ENCODE results near the gene KATNA1. TPM values are rescaled to one million over a fixed set of nuclear protein-coding genes. Genes with fewer than 3 reads are reported as not detected.
A peak's percentile ranks its signal among the peaks of the same experiment; 100 is the strongest.

Gene KATNA1
- total and polyA plus RNA-seq, 7 donors = 9.0 to 22.5 (median 17.5) TPM

- Histone ChIP-seq H3K36me3 (no peaks in the 10 kb centered on the region), H3K4me3 (peak overlapping the region; percentile 83 to 100 (median 94)), H3K4me1 (peaks cover 0 to 16% (median 12%) of the 10 kb centered on the region in 4 donors), H3K27me3 (no peaks in the 10 kb centered on the region), H3K9me3 (no peaks in the 10 kb centered on the region), H3K27ac (peak overlapping the region; percentile 94 to 99 (median 96))
- intact Hi-C loops (cut with DNase I) = loop anchor here (2.0 to 10.0 kb wide), 4 partner anchors 22 to 178 kb away; partner anchors contain the start of genes LATS1, NUP43 and PCMT1
- WGBS, 2 donors = 8 to 26% methylated on average over 12 of the region's 12 CpGs
- DNase-seq = no peak
- TF ChIP-seq EP300 (IDR thresholded peaks at IDR 0.05) = no peak
- TF ChIP-seq POLR2A (IDR thresholded peaks at IDR 0.05) = no peak
- TF ChIP-seq POLR2AphosphoS5 (IDR thresholded peaks at IDR 0.05) = no peak
- TF ChIP-seq, protein P1, sequence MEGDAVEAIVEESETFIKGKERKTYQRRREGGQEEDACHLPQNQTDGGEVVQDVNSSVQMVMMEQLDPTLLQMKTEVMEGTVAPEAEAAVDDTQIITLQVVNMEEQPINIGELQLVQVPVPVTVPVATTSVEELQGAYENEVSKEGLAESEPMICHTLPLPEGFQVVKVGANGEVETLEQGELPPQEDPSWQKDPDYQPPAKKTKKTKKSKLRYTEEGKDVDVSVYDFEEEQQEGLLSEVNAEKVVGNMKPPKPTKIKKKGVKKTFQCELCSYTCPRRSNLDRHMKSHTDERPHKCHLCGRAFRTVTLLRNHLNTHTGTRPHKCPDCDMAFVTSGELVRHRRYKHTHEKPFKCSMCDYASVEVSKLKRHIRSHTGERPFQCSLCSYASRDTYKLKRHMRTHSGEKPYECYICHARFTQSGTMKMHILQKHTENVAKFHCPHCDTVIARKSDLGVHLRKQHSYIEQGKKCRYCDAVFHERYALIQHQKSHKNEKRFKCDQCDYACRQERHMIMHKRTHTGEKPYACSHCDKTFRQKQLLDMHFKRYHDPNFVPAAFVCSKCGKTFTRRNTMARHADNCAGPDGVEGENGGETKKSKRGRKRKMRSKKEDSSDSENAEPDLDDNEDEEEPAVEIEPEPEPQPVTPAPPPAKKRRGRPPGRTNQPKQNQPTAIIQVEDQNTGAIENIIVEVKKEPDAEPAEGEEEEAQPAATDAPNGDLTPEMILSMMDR (IDR thresholded peaks at IDR 0.05) = no peak
Observed at GRCh38 chr6:149567194-149567586, 81.3 kb downstream of the KATNA1 start.

DNA sequence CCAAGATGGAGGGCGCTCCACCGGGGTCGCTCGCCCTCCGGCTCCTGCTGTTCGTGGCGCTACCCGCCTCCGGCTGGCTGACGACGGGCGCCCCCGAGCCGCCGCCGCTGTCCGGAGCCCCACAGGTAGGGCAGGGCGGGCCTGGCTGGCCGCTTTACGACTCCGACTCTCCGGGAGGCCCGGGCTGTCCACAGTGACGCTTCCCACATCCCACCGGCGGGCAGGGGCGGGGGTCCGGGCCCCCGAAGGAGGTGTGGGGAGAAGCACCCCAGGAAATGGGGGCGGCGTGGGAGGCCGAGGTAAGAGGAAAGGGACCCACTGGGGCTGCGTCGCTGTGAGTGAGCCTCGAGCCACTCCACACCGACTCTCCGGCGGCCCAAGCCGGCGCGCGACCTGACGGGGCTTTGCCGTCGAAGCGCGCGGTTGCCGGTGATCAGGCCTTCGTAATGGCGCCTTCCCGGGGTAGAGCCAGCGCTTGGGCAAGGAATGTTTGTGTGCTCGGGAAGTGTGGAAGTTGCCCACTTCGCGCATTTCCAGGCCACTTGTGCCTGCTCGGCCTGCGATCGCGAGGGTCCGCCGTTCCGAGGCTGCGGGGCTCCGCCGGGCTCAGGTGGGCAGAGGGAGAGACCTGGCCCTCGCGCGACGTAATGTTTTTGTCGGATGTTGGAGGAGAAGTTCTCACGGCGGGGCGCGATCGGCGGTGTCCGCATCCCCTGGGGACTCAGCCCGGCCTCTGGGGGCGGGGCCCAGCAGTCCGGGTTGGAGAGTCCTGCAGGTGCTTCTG, 81.9 kb downstream of the KATNA1 start:
- no peak for TF ChIP-seq EP300 (IDR thresholded peaks at IDR 0.05)
- TF ChIP-seq, protein P1 (IDR thresholded peaks at IDR 0.05) = no peak
- TF ChIP-seq POLR2AphosphoS5 (IDR thresholded peaks at IDR 0.05) = peak in 3 of 4 donors; percentile 35 to 84 (median 76)
- TF ChIP-seq POLR2A (IDR thresholded peaks at IDR 0.05) = peak in 1 of 2 donors; percentile 48
- 0% methylated on average over 81 of the region's 81 CpGs for WGBS, 2 donors
- peak overlapping the region; percentile 94 to 99 (median 96) for H3K27ac ChIP-seq
- H3K4me3 ChIP-seq = peak overlapping the region; percentile 83 to 100 (median 94)
- peaks cover 0 to 16% (median 12%) of the 10 kb centered on the region in 4 donors for H3K4me1 ChIP-seq
- intact Hi-C loops (cut with DNase I) = loop anchor here (2.0 to 10.0 kb wide), 4 partner anchors 22 to 178 kb away; partner anchors contain the start of genes LATS1, NUP43 and PCMT1
- peak; percentile 77 for DNase-seq
- no peaks in the 10 kb centered on the region for H3K27me3 ChIP-seq
- no peaks in the 10 kb centered on the region for H3K9me3 ChIP-seq
- H3K36me3 ChIP-seq = no peaks in the 10 kb centered on the region

DNA sequence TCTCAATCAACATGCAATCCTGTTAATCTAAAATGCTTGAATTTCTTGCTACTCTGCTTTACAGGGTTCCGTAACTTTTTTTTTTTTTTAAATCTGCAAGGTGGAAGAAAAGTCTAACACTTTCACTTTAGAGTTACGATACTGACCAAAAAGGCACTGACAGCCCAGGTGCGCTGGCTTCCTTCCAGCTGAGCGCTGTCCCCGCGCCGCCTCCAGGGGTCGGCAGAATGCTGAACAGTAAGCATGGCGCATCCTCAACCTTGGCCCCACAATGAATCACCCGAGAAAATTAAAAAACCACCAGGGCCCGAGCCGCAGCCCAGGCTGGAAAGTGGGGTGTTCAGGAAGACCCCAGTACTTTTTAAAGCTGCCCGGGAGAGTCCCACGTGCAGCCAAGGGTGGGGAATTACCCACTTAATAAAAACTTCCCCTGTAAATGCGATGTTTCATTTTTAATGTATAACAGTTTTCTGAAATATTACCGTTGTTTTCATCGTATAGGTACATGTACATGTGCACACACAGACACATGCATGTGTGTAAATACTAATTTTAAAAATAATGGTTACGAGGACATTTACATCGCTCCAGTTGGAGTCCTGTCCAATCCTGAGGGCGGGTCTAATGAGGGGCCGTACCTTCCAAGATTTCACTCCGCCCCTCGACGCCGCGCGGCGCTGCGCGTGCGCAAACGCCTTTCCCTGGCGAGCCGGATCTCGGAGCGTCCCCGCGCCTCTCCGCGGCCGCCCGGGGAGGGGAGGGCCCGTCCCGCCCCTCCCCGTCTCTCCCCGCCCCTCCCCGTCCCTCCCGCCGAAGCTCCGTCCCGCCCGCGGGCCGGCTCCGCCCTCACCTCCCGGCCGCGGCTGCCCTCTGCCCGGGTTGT, 82.7 kb downstream of the KATNA1 start, which contains the start of gene GINM1:
Gene GINM1, plus strand, starts transcription at position 849 of the 883 bp plus-strand sequence. CDS start 40 bp downstream, outside the sequence.
- intact Hi-C loops (cut with DNase I) = loop anchor here (2.0 to 10.0 kb wide), 4 partner anchors 21 to 179 kb away; partner anchors contain the start of genes LATS1, NUP43 and PCMT1
- 1% methylated on average over 57 to 58 of the region's 59 CpGs for WGBS, 2 donors
- Histone ChIP-seq H3K4me1 (peaks cover 0 to 16% (median 12%) of the 10 kb centered on the region in 4 donors), H3K27ac (peak within 1 kb of the TSS; percentile 94 to 99 (median 96)), H3K27me3 (no peaks in the 10 kb centered on the region), H3K9me3 (no peaks in the 10 kb centered on the region), H3K36me3 (no peaks in the 10 kb centered on the region), H3K4me3 (peak within 1 kb of the TSS; percentile 83 to 100 (median 94))
- DNase-seq = peak; percentile 95
- TF ChIP-seq POLR2AphosphoS5 (IDR thresholded peaks at IDR 0.05) = peak in 3 of 4 donors; percentile 44 to 67 (median 61)
- no peak for TF ChIP-seq EP300 (IDR thresholded peaks at IDR 0.05)
- TF ChIP-seq, protein P1 (IDR thresholded peaks at IDR 0.05) = peak; percentile 31 to 61 (median 58)

DNA sequence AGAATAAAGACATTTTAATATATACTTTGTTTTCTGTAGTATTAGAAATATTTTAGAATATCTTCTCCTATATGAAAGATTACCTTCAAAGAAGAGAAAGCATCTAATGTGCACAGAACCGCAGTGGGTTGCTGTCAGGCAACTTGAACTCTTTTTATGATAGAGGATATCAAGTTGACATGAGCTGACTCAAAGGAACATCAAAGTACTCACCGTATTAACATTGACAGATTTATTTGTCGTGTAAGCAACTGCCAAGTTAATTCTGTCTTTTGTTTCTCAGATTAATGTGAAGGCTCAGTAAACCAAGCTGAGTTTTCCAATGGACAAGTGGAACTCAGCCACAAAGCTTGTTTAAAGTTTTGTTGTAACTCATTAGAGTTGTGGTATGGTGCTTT, 84.6 kb downstream of the KATNA1 start:
- WGBS, 2 donors = 48 to 73% methylated on average over 3 of the region's 3 CpGs
- Histone ChIP-seq H3K36me3 (no peaks in the 10 kb centered on the region), H3K4me1 (peaks cover 0 to 16% (median 12%) of the 10 kb centered on the region in 4 donors), H3K27ac (no peak overlapping the region), H3K4me3 (no peak overlapping the region), H3K9me3 (no peaks in the 10 kb centered on the region), H3K27me3 (no peaks in the 10 kb centered on the region)
- TF ChIP-seq POLR2AphosphoS5 (IDR thresholded peaks at IDR 0.05) (no peak), EP300 (IDR thresholded peaks at IDR 0.05) (no peak), POLR2A (IDR thresholded peaks at IDR 0.05) (no peak)
- TF ChIP-seq, protein P1 (IDR thresholded peaks at IDR 0.05) = no peak
- intact Hi-C loops (cut with DNase I) = loop anchor here (10.0 kb wide), 1 partner anchor 181 kb away; the partner anchor contains the start of genes NUP43 and PCMT1
- no peak for DNase-seq
